Ovary (tissue), 3 donors: ENCODE results near the gene PIAS2.

Experiments
- POLR2A ChIP-seq: fragments of 450-650 bp; IDR thresholded peaks from one replicate; pipeline ENCODE4 v1.6.1; 2017; ENCODE audit warnings: antibody characterized with exemption, mild to moderate bottlenecking, moderate library complexity
- TF ChIP-seq, protein P1 (sequence below), 3 donors: fragments of 450-650 bp in 2 of 3; fragments of 200-600 bp in 1 of 3; IDR thresholded peaks; one replicate each; pipeline versions ENCODE4 v1.5.1 to v1.8.0; 2016 to 2022; ENCODE audit warnings: antibody characterized with exemption in 3 of 3, mild to moderate bottlenecking in 1 of 3
- donor health status: DM: no; HTN: no; CAD: no.

DNA sequence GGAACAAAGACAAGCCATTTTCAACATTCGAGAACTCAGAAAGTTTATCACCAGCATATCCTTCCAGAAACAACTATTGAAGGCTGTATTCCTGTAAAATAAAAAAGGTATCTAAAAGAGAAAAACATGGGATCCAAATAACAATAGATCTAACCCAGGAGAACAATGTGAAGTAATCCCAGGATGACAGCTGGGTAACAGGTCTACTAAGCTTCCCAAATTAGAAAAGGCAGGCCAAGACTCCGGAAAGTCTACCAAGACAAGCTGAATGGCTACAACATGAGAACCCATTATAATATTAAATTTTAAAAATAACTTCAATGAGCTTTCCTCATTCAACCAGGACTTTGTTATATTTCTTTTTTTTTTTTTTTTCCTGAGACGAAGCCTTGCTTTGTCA is 6.5 kb downstream of the PIAS2 start:
- TF ChIP-seq, protein P1, sequence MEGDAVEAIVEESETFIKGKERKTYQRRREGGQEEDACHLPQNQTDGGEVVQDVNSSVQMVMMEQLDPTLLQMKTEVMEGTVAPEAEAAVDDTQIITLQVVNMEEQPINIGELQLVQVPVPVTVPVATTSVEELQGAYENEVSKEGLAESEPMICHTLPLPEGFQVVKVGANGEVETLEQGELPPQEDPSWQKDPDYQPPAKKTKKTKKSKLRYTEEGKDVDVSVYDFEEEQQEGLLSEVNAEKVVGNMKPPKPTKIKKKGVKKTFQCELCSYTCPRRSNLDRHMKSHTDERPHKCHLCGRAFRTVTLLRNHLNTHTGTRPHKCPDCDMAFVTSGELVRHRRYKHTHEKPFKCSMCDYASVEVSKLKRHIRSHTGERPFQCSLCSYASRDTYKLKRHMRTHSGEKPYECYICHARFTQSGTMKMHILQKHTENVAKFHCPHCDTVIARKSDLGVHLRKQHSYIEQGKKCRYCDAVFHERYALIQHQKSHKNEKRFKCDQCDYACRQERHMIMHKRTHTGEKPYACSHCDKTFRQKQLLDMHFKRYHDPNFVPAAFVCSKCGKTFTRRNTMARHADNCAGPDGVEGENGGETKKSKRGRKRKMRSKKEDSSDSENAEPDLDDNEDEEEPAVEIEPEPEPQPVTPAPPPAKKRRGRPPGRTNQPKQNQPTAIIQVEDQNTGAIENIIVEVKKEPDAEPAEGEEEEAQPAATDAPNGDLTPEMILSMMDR (IDR thresholded peaks at IDR 0.05) = no peak
- no peak for TF ChIP-seq POLR2A
